Endothelial cell of umbilical vein (primary cell): ENCODE results near the gene RPL13. TPM values are rescaled to one million over a fixed set of nuclear protein-coding genes. Genes with fewer than 3 reads are reported as not detected.

Experiments
- BruUV-seq: library from RNA; stranded (reverse); fragments of 400-500 nt; replicated peaks from 2 replicates; lab custom pipeline; 2021; lab: Mats Ljungman, UMichigan
- CTCF ChIA-PET: fragments of 300-600, 350-600 bp; sonication (Branson Sonifier 250); formaldehyde crosslinking; loops from one replicate; lab custom pipeline; 2021; ENCODE audit warnings: antibody characterized with exemption, inconsistent platforms; lab: Charles Lee
- POLR2A ChIA-PET: fragments of 300-600, 350-600 bp; sonication (Branson Sonifier 250); formaldehyde crosslinking; loops from one replicate; lab custom pipeline; 2021; ENCODE audit warnings: antibody characterized with exemption, inconsistent platforms; lab: Charles Lee
- DNase-seq: peaks from one replicate; pipeline ENCODE4 v3.0.0-alpha.2; 2011; ENCODE audit warnings: low read depth, low spot score
- FAIRE-seq: peaks from 2 replicates; lab custom pipeline; 2011; peaks lifted over from hg19 to GRCh38; lab: Jason Lieb, UNC
- H2AFZ ChIP-seq: 2 replicates; pipeline ENCODE4 v1.6.0; 2012; ENCODE audit warnings: low read depth, low read length, control low read depth, inconsistent platforms
- H3K27ac ChIP-seq: 2 replicates; pipeline ENCODE4 v1.5.1; 2011; ENCODE audit warnings: low read depth, mild to moderate bottlenecking, control low read depth, low read length, moderate library complexity; ENCODE audit not compliant: insufficient read depth
- H3K27me3 ChIP-seq, 2 experiments: 2 replicates each; pipeline versions ENCODE4 v1.6.0 to v1.6.1; 2011; ENCODE audit warnings: low read length in 2 of 2, mixed read lengths in 1 of 2; ENCODE audit not compliant: control insufficient read depth in 2 of 2, insufficient read depth in 2 of 2
- H3K36me3 ChIP-seq, 2 experiments: 2 replicates in 1 of 2; 3 replicates in 1 of 2; pipeline ENCODE4 v1.5.1; 2011; ENCODE audit warnings: low read length in 2 of 2, mild to moderate bottlenecking in 1 of 2, moderate library complexity in 1 of 2; ENCODE audit not compliant: control insufficient read depth in 2 of 2, insufficient read depth in 2 of 2; ENCODE audit errors: extremely low read depth in 1 of 2
- H3K4me1 ChIP-seq: 3 replicates; pipeline ENCODE4 v1.5.1; 2011; ENCODE audit warnings: mild to moderate bottlenecking, low read length; ENCODE audit not compliant: control insufficient read depth, insufficient read depth; ENCODE audit errors: extremely low read depth
- H3K4me2 ChIP-seq: 2 replicates; pipeline ENCODE4 v1.6.1; 2011; ENCODE audit warnings: low read length, control low read depth, mixed read lengths; ENCODE audit not compliant: insufficient read depth
- H3K4me3 ChIP-seq, 3 experiments: fragments of 200-600 bp in 1 of 3; sonication (generic), shearing (Covaris generic) in 1 of 3; replicated peaks in 1 of 3; 2 replicates each; pipeline ENCODE4 v1.5.1; 2011 to 2016; ENCODE audit warnings: control low read depth in 3 of 3, low read length in 3 of 3, mild to moderate bottlenecking in 2 of 3, inconsistent platforms in 1 of 3, low read depth in 1 of 3, moderate library complexity in 1 of 3; ENCODE audit not compliant: insufficient read depth in 1 of 3
- H3K79me2 ChIP-seq: 2 replicates; pipeline ENCODE4 v1.6.0; 2012; ENCODE audit warnings: low read length, inconsistent platforms; ENCODE audit not compliant: control insufficient read depth, insufficient read depth
- H3K9ac ChIP-seq: replicated peaks from 2 replicates; pipeline ENCODE3; 2011; ENCODE audit warnings: low read length, control low read depth; ENCODE audit not compliant: insufficient read depth; ENCODE audit errors: extremely low read depth
- H3K9me1 ChIP-seq: replicated peaks from 3 replicates; pipeline ENCODE4 v1.6.0; 2011; ENCODE audit warnings: mild to moderate bottlenecking, low read length; ENCODE audit not compliant: control insufficient read depth, insufficient read depth; ENCODE audit errors: extremely low read depth
- H3K9me3 ChIP-seq: replicated peaks from 2 replicates; pipeline ENCODE4 v1.5.1; 2012; ENCODE audit warnings: low read length, inconsistent platforms; ENCODE audit not compliant: control insufficient read depth, insufficient read depth
- H4K20me1 ChIP-seq: replicated peaks from 2 replicates; pipeline ENCODE3; 2011; ENCODE audit warnings: mild to moderate bottlenecking, low read length; ENCODE audit not compliant: control insufficient read depth, insufficient read depth; ENCODE audit errors: extremely low read depth
- CTCF ChIP-seq, 2 donors: IDR thresholded peaks; 1 replicate in 1 of 2; 2 replicates in 1 of 2; pipeline ENCODE4 v1.5.1; 2011; ENCODE audit warnings: low read length in 2 of 2, mild to moderate bottlenecking in 2 of 2, moderate library complexity in 2 of 2, control low read depth in 1 of 2, inconsistent platforms in 1 of 2, low read depth in 1 of 2; ENCODE audit not compliant: insufficient read depth in 1 of 2; ENCODE audit errors: extremely low read depth in 1 of 2
- EZH2 ChIP-seq: IDR thresholded peaks from 2 replicates; pipeline ENCODE4 v1.6.1; 2012; ENCODE audit warnings: borderline replicate concordance, low read depth, mild to moderate bottlenecking, moderate library complexity, low read length, inconsistent platforms; ENCODE audit not compliant: severe bottlenecking
- FOS ChIP-seq: IDR thresholded peaks from 2 replicates; pipeline ENCODE4 v1.6.1; 2011; ENCODE audit warnings: mild to moderate bottlenecking, low read length, moderate library complexity, borderline replicate concordance; ENCODE audit not compliant: insufficient read depth
- GATA2 ChIP-seq: IDR thresholded peaks from 2 replicates; pipeline ENCODE4 v1.7.0; 2011; ENCODE audit warnings: low read depth, mild to moderate bottlenecking, moderate library complexity, mixed read lengths, low read length; ENCODE audit not compliant: insufficient read length, insufficient read depth
- JUN ChIP-seq: IDR thresholded peaks from 2 replicates; pipeline ENCODE4 v1.6.1; 2011; ENCODE audit warnings: borderline replicate concordance, low read depth; ENCODE audit not compliant: insufficient read length, insufficient read depth
- MAX ChIP-seq: IDR thresholded peaks from 2 replicates; pipeline ENCODE4 v1.6.1; 2011; ENCODE audit not compliant: insufficient read depth, insufficient read length
- MYC ChIP-seq: IDR thresholded peaks from one replicate; pipeline ENCODE4 v1.6.1; 2011; ENCODE audit warnings: mild to moderate bottlenecking, low read depth, low read length
- POLR2A ChIP-seq: IDR thresholded peaks from 2 replicates; pipeline ENCODE4 v1.6.1; 2012; ENCODE audit warnings: low read depth, mild to moderate bottlenecking, control low read depth, low read length
- POLR2AphosphoS5 ChIP-seq: IDR thresholded peaks from 2 replicates; pipeline ENCODE4 v1.6.1; 2012; ENCODE audit warnings: low read depth, mild to moderate bottlenecking, control low read depth, low read length, moderate library complexity; ENCODE audit not compliant: insufficient read depth
- dilution Hi-C: fragments of 300-500 bp; cut with MboI; formaldehyde crosslinking; loops from one replicate; pipeline ENCODE4 v1.15.0; 2019; ENCODE audit warnings: low sequenced_read_pairs; ENCODE audit not compliant: extremely low pct_ligation_motif_present
- intact Hi-C: fragments of 100-400 bp; cut with micrococcal nuclease; formaldehyde crosslinking; loops from one replicate; pipeline ENCODE4 v1.10.0; 2022
- polyA plus RNA-seq, 4 experiments: library from polyadenylated mRNA; depleted of rRNA in 3 of 4; stranded (reverse) in 3 of 4; unstranded in 1 of 4; fragments of >200 nt; gene quantifications; 2 replicates each; pipeline versions ENCODE4 v1.2.1 to v1.2.3, GENCODE V29; 2011 to 2012; ENCODE audit warnings: missing spikeins in 1 of 4
- total RNA-seq: library from RNA; stranded (reverse); gene quantifications from 2 replicates; pipeline ENCODE4 v1.2.3, GENCODE V29; 2021

RPL13 gene
- total and polyA plus RNA-seq, 2 donors (not counting 3 experiments of a cell fraction or from before 2014, with no cell fraction given) = 1,463 to 5,670 TPM

GRCh38 chr16:89517128-89517527, 43.4 kb upstream of the RPL13 start:
- POLR2A ChIA-PET = interaction anchor here (0.6 kb wide), 1 partner anchor 12 kb away, joined by 5 read pairs; no protein-coding TSS in a partner anchor
- CTCF ChIA-PET = no interaction called here
- no peak for DNase-seq
- Histone ChIP-seq H3K9me3 (no peaks in the 10 kb centered on the region), H3K9ac (no peak overlapping the region), H3K4me2 (no peak overlapping the region), H3K79me2 (peaks cover 44% of the 10 kb centered on the region), H3K36me3 (peaks cover 8 to 42% of the 10 kb centered on the region in 2 experiments), H3K27ac (no peak overlapping the region), H3K4me1 (no peaks in the 10 kb centered on the region), H3K9me1 (no peaks in the 10 kb centered on the region), H3K4me3 (no peak overlapping the region), H4K20me1 (no peaks in the 10 kb centered on the region), H3K27me3 (no peaks in the 10 kb centered on the region), H2AFZ (no peak overlapping the region)
- dilution Hi-C loops = no loop called here
- FAIRE-seq = no peak
- TF ChIP-seq GATA2 = no peak
- no peak for TF ChIP-seq MYC
- no peak for TF ChIP-seq POLR2A
- TF ChIP-seq POLR2AphosphoS5 = no peak
- no peak for TF ChIP-seq CTCF (IDR thresholded peaks at IDR 0.05; ENCODE audit: extremely low read depth in 1 of 2, insufficient read depth in 1 of 2, low read depth in 1 of 2, low read length in 2 of 2)
- no peak for TF ChIP-seq FOS
- TF ChIP-seq MAX = no peak
- TF ChIP-seq EZH2 = no peak
- no peak for TF ChIP-seq JUN
- intact Hi-C loops = no loop called here
- BruUV-seq = no TSS peak
